ENCODE measurements around the gene RTN4RL1. TPM values are rescaled to one million over a fixed set of nuclear protein-coding genes. Genes with fewer than 3 reads are reported as not detected.

The RTN4RL1 gene
- total RNA-seq, 1 experiment from 2014 or later, result 0.22 TPM

- Histone ChIP-seq H4K20me1 (ENCODE audit: control insufficient read depth, insufficient read depth, insufficient read length) (no peaks in the 10 kb centered on the region), H3K4ac (ENCODE audit: low read depth, low read length) (no peak overlapping the region), H3K14ac (ENCODE audit: insufficient read depth, low read length) (no peak overlapping the region), H3K18ac (ENCODE audit: insufficient read length, low read depth, low read length) (no peak overlapping the region), H2AFZ (ENCODE audit: low read length) (no peak overlapping the region), H3K79me1 (ENCODE audit: insufficient read depth, low read depth, low read length, poor library complexity, severe bottlenecking) (no peaks in the 10 kb centered on the region), H3K23me2 (ENCODE audit: insufficient read length, low read depth, low read length, poor library complexity, severe bottlenecking) (no peaks in the 10 kb centered on the region), H3T11ph (ENCODE audit: low read length) (no peak overlapping the region), H2BK12ac (ENCODE audit: insufficient read length, low read depth, low read length) (no peak overlapping the region), H4K91ac (ENCODE audit: insufficient read length, low read depth, low read length) (no peak overlapping the region), H2BK20ac (ENCODE audit: low read depth, low read length, poor library complexity, severe bottlenecking) (no peak overlapping the region), H3K4me2 (ENCODE audit: insufficient read depth, insufficient read length, low read length) (no peak overlapping the region), H3K56ac (ENCODE audit: insufficient read length, low read depth, low read length) (no peak overlapping the region), H3K9me3 (ENCODE audit: control insufficient read depth, low read depth, low read length) (no peaks in the 10 kb centered on the region), H3K27me3 (ENCODE audit: insufficient read depth, low read length) (no peaks in the 10 kb centered on the region), H3K9ac (ENCODE audit: extremely low read depth, insufficient read length, low read length) (no peak overlapping the region), H3K23ac (ENCODE audit: insufficient read length, low read depth, low read length) (no peak overlapping the region), H4K8ac (replicated peaks; ENCODE audit: insufficient read length, low read depth, low read length) (no peak overlapping the region), H2BK5ac (ENCODE audit: insufficient read length, low read length) (no peak overlapping the region), H3K79me2 (ENCODE audit: insufficient read depth, low read length) (no peaks in the 10 kb centered on the region), H3K27ac (ENCODE audit: insufficient read length, low read depth, low read length) (no peak overlapping the region), H2BK120ac (ENCODE audit: low read depth, low read length, poor library complexity, severe bottlenecking) (no peak overlapping the region), H2BK15ac (ENCODE audit: low read depth, low read length) (no peak overlapping the region), H4K5ac (ENCODE audit: insufficient read length, low read depth, low read length) (no peak overlapping the region), H2AK5ac (ENCODE audit: insufficient read length, low read length) (no peak overlapping the region), H3K4me1 (ENCODE audit: insufficient read depth, low read length) (no peaks in the 10 kb centered on the region)
- DNase-seq, result no peak
- no peak for TF ChIP-seq CTCF (conservative IDR thresholded peaks at IDR 0.05)
- Mint-ChIP-seq H3K27ac (no peak overlapping the region; a peak in 1 of 7 replicates), H3K36me3 (ENCODE audit: insufficient read depth in 1 of 3, low read depth in 3 of 3) (peaks cover 5 to 28% (median 13%) of the 10 kb centered on the region in 3 experiments), H3K9me3 (no peaks in the 10 kb centered on the region), H3K4me1 (peaks cover 15 to 28% of the 10 kb centered on the region in 2 experiments), H3K4me3 (no peak overlapping the region), H3K27me3 (ENCODE audit: low read depth) (no peaks in the 10 kb centered on the region)
- WGBS (ENCODE audit: extremely low coverage, insufficient read length, low lambda C conversion rate), result no CpG with 5 or more reads among the region's 10 CpGs
Measured at GRCh38 chr17:2074919-2075318, 49.8 kb upstream of the RTN4RL1 start.

Measured in H9 (cell line).